GM23338 (cell line): Measurements from ENCODE around the gene PLOD3. TPM values are rescaled to one million over a fixed set of nuclear protein-coding genes. Genes with fewer than 3 reads are reported as not detected.
A peak's percentile ranks its signal among the peaks of the same experiment; 100 is the strongest.

Experiments
- ATAC-seq: fragments of 200-7000 bp; cut with Tn5 transposase; 3 replicates; pipeline ENCODE4 v1.9.1; 2020
- DNase-seq: peaks from one replicate; pipeline ENCODE4 v3.0.0-alpha.2; 2015; ENCODE audit warnings: low spot score
- H2AFZ ChIP-seq: fragments of 200-600 bp; sonication (generic); 2 replicates; pipeline ENCODE4 v1.8.0; 2016; ENCODE audit warnings: antibody characterized with exemption, mild to moderate bottlenecking, moderate library complexity
- H3F3A ChIP-seq: fragments of 200-600 bp; sonication (generic); replicated peaks from 2 replicates; pipeline ENCODE4 v1.8.0; 2017; ENCODE audit warnings: antibody characterized with exemption, mixed run types, low read depth
- H3K27ac ChIP-seq: fragments of 200-600 bp; sonication (generic); 2 replicates; pipeline ENCODE4 v1.6.1; 2016; ENCODE audit warnings: low read depth
- H3K27me3 ChIP-seq: fragments of 200-600 bp; sonication (generic); 2 replicates; pipeline ENCODE4 v1.8.0; 2016; ENCODE audit warnings: mild to moderate bottlenecking, mixed run types, moderate library complexity; ENCODE audit not compliant: insufficient read depth
- H3K36me3 ChIP-seq: fragments of 200-600 bp; sonication (generic); 2 replicates; pipeline ENCODE4 v1.8.0; 2016; ENCODE audit warnings: mild to moderate bottlenecking; ENCODE audit not compliant: insufficient read depth
- H3K4me1 ChIP-seq: fragments of 200-600 bp; sonication (generic); 2 replicates; pipeline ENCODE4 v1.8.0; 2016; ENCODE audit warnings: mild to moderate bottlenecking, moderate library complexity; ENCODE audit not compliant: insufficient read depth
- H3K4me2 ChIP-seq: fragments of 200-600 bp; sonication (generic); 2 replicates; pipeline ENCODE4 v1.7.1; 2017; ENCODE audit warnings: mixed run types
- H3K4me3 ChIP-seq: fragments of 200-600 bp; sonication (generic); 2 replicates; pipeline ENCODE4 v1.6.1; 2016; ENCODE audit warnings: mixed run types
- H3K79me2 ChIP-seq: fragments of 200-600 bp; sonication (generic); replicated peaks from 2 replicates; pipeline ENCODE4 v1.8.0; 2017; ENCODE audit warnings: mild to moderate bottlenecking; ENCODE audit not compliant: insufficient read depth
- H3K9me2 ChIP-seq: fragments of 200-600 bp; sonication (generic); 2 replicates; pipeline ENCODE4 v1.8.0; 2017; ENCODE audit not compliant: insufficient read depth
- H4K20me1 ChIP-seq: fragments of 200-600 bp; sonication (generic); replicated peaks from 2 replicates; pipeline ENCODE4 v1.8.0; 2017; ENCODE audit warnings: mild to moderate bottlenecking; ENCODE audit not compliant: insufficient read depth
- H3K27ac Mint-ChIP-seq: 2 replicates; pipeline ENCODE4 v1.8.0; 2020; ENCODE audit warnings: inconsistent platforms, mild to moderate bottlenecking, moderate library complexity, mixed read lengths
- H3K27me3 Mint-ChIP-seq: 3 replicates; pipeline ENCODE4 v1.8.0; 2022; ENCODE audit warnings: low read depth, mild to moderate bottlenecking, moderate library complexity, mixed read lengths, inconsistent platforms; ENCODE audit not compliant: insufficient read depth, poor library complexity
- H3K36me3 Mint-ChIP-seq: 3 replicates; pipeline ENCODE4 v1.8.0; 2021; ENCODE audit warnings: low read depth, mild to moderate bottlenecking, inconsistent platforms, moderate library complexity, mixed read lengths
- H3K4me1 Mint-ChIP-seq: 3 replicates; pipeline ENCODE4 v1.8.0; 2020; ENCODE audit warnings: mild to moderate bottlenecking, inconsistent platforms, mixed read lengths
- H3K4me3 Mint-ChIP-seq: 3 replicates; pipeline ENCODE4 v1.8.0; 2021; ENCODE audit warnings: moderate library complexity, mild to moderate bottlenecking, inconsistent platforms, mixed read lengths
- H3K9me3 Mint-ChIP-seq: 3 replicates; pipeline ENCODE4 v1.8.0; 2020; ENCODE audit warnings: moderate library complexity, mild to moderate bottlenecking, inconsistent platforms, mixed read lengths
- EZH2phosphoT487 ChIP-seq: fragments of 200-600 bp; sonication (generic); IDR thresholded peaks from one replicate; pipeline ENCODE4 v1.8.1; 2018; ENCODE audit warnings: antibody characterized with exemption; ENCODE audit not compliant: unreplicated experiment
- NANOG ChIP-seq: IDR thresholded peaks from 2 replicates; pipeline ENCODE4 v1.6.1; 2016; ENCODE audit warnings: antibody characterized with exemption, borderline replicate concordance
- POLR2AphosphoS5 ChIP-seq: IDR thresholded peaks from 2 replicates; pipeline ENCODE4 v1.6.1; 2016; ENCODE audit warnings: antibody characterized with exemption, low read depth
- REST ChIP-seq: IDR thresholded peaks from one replicate; pipeline ENCODE4 v1.6.1; 2018; ENCODE audit warnings: antibody characterized with exemption; ENCODE audit not compliant: unreplicated experiment
- STAT1 ChIP-seq: IDR thresholded peaks from one replicate; pipeline ENCODE4 v1.6.1; 2016; ENCODE audit warnings: antibody characterized with exemption; ENCODE audit not compliant: unreplicated experiment
- ZNF331 ChIP-seq: fragments of 250-450 bp; sonication (Bioruptor Pico); IDR thresholded peaks from 2 replicates; pipeline ENCODE4 v1.5.0; 2020; ENCODE audit warnings: low read depth, mild to moderate bottlenecking, moderate library complexity
- polyA plus RNA-seq: library from polyadenylated mRNA; unstranded; fragments of >200 nt; fragmentation: Nextera tagmentation; extraction: Ambion mirVana; gene quantifications from 2 replicates; pipeline ENCODE4 v1.2.1, GENCODE V29; 2016
- total RNA-seq: library from RNA; depleted of rRNA; stranded (reverse); fragments of >200 nt; shearing (Covaris generic); gene quantifications from 2 replicates; pipeline ENCODE4 v1.2.3, GENCODE V29; 2014
- TF ChIP-seq, protein P1 (sequence below): IDR thresholded peaks from 2 replicates; pipeline ENCODE4 v1.6.1; 2016; ENCODE audit warnings: antibody characterized with exemption
- TF ChIP-seq, protein P2 (sequence below), 2 experiments: fragments of 200-600 bp in 1 of 2; sonication (generic) in 1 of 2; conservative IDR thresholded peaks; 2 replicates each; pipeline versions ENCODE4 v1.5.1 to v1.6.1; 2016 to 2017; ENCODE audit warnings: antibody characterized with exemption in 2 of 2, low read depth in 2 of 2, mild to moderate bottlenecking in 2 of 2, moderate library complexity in 1 of 2

Gene PLOD3
- total and polyA plus RNA-seq, 2 experiments from 2014 or later: 35.2 to 40.7 TPM

DNA sequence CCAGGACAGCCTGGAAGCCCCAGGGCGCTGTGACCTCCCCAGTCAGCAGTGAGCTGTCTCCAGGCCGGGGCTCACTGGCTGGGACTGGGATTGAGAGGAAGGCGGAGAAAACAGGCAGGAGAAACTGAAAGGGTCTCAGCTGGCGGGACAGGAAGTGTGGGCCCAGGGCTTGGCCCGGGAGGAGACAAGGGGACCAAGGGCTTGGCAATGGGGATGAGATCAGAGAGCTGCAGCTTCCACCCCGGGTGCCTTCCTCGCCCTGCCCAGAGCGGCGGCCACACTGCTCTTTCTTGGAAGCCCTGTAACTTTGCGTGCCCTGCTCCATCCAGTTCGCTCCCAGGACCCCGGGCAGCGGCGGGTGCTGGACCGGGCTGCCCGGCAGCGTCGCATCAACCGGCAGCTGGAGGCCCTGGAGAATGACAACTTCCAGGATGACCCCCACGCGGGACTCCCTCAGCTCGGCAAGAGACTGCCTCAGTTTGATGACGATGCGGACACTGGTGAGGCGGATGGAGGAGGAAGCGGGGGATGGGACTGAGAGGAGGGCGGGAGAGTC, 5.0 kb upstream of the PLOD3 start:
- DNase-seq: no peak
- H3K4me3 ChIP-seq: no peak overlapping the region
- no peak overlapping the region; the same call in 1 of the 2 replicates for H3K27ac Mint-ChIP-seq

More for the DNA sequence above, 5.0 kb upstream of the PLOD3 start:
- H3K36me3 ChIP-seq: peaks cover 12% of the 10 kb centered on the region; the same call in 1 of the 2 replicates
- peaks cover 5% of the 10 kb centered on the region for H3K4me1 ChIP-seq
- H4K20me1 ChIP-seq: peaks cover 4% of the 10 kb centered on the region; the same call in 1 of the 2 replicates
- H3K4me2 ChIP-seq: 0 out of 2 replicates have a peak overlapping the region, but pooled peaks have one; percentile 32
- H3K79me2 ChIP-seq: peaks cover 26% of the 10 kb centered on the region
- H3K9me2 ChIP-seq: no peaks in the 10 kb centered on the region
- peaks cover 36% of the 10 kb centered on the region for H3K36me3 Mint-ChIP-seq
- peaks cover 14% of the 10 kb centered on the region for H3K4me1 Mint-ChIP-seq
- no peaks in the 10 kb centered on the region for H3K27me3 ChIP-seq
- ATAC-seq: no peak
- H3K9me3 Mint-ChIP-seq: no peaks in the 10 kb centered on the region
- H3K4me3 Mint-ChIP-seq: no peak overlapping the region; the same call in 2 of the 3 replicates
- H3F3A ChIP-seq: no peaks in the 10 kb centered on the region
- H2AFZ ChIP-seq: no peak overlapping the region
- no peak overlapping the region; the same call in 1 of the 2 replicates for H3K27ac ChIP-seq
- H3K27me3 Mint-ChIP-seq: peaks cover 13% of the 10 kb centered on the region
- TF ChIP-seq ZNF331 (CRISPR knock-in tag): no peak
- TF ChIP-seq NANOG: no peak
- no peak for TF ChIP-seq STAT1
- TF ChIP-seq REST: no peak
- no peak for TF ChIP-seq POLR2AphosphoS5
- TF ChIP-seq, protein P1, sequence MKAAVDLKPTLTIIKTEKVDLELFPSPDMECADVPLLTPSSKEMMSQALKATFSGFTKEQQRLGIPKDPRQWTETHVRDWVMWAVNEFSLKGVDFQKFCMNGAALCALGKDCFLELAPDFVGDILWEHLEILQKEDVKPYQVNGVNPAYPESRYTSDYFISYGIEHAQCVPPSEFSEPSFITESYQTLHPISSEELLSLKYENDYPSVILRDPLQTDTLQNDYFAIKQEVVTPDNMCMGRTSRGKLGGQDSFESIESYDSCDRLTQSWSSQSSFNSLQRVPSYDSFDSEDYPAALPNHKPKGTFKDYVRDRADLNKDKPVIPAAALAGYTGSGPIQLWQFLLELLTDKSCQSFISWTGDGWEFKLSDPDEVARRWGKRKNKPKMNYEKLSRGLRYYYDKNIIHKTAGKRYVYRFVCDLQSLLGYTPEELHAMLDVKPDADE: no peak
- TF ChIP-seq, protein P2, sequence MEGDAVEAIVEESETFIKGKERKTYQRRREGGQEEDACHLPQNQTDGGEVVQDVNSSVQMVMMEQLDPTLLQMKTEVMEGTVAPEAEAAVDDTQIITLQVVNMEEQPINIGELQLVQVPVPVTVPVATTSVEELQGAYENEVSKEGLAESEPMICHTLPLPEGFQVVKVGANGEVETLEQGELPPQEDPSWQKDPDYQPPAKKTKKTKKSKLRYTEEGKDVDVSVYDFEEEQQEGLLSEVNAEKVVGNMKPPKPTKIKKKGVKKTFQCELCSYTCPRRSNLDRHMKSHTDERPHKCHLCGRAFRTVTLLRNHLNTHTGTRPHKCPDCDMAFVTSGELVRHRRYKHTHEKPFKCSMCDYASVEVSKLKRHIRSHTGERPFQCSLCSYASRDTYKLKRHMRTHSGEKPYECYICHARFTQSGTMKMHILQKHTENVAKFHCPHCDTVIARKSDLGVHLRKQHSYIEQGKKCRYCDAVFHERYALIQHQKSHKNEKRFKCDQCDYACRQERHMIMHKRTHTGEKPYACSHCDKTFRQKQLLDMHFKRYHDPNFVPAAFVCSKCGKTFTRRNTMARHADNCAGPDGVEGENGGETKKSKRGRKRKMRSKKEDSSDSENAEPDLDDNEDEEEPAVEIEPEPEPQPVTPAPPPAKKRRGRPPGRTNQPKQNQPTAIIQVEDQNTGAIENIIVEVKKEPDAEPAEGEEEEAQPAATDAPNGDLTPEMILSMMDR (conservative IDR thresholded peaks at IDR 0.05; ENCODE audit: low read depth in 2 of 2): no peak
- no peak for TF ChIP-seq EZH2phosphoT487
